Hepatic stellate cell (primary cell): ENCODE measurements around the gene FGF14.
"Not testable (repeated sequence)": the region's sequence is repeated elsewhere in the genome, so short reads cannot be mapped to it uniquely, and the experiment has no call there.

Source experiments
- DNase-seq: peaks from one replicate; pipeline ENCODE4 v3.0.0; 2011; ENCODE audit warnings: low spot score

The FGF14 gene

DNA sequence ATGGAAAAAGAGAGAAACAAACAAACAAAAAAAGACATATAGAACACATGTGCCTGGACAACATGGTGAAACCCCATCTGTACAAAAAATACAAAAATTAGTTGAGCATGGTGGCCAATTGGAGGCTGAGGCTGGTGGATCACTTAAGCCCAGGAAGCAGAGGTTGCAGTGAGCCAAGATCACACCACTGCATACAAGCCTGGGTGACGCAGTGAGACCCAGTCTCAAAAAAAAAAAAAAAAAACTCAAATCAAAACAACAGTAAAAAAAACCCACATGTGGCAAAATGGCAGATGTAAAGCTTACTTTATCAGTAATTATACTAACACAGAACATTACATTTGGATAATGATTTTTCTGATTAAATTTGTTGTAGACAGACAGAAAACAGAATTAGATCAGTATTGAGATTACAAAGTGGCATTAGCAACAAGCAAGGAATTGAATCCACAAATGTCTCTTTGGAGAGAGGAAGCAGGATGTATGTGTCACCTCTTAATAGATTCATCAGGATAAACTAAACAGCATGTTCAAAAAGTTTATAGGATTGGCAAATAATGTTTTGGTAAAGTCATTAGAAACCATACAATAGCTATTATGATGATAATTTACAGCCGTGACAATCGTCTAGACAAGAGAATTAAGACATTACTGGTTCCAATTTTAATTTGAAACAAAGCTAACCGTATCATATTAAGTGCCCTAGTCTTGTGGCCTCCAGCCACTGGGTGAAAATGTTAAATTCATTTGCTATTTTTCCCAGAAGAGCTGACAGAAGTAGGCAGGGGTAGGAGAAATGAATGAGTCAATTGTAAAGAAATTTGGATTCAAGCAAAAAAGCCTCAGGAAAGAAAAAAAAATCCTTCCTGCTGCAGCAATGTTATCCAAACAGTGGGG is 206.0 kb downstream of the FGF14 start:
- no peak for DNase-seq

DNA sequence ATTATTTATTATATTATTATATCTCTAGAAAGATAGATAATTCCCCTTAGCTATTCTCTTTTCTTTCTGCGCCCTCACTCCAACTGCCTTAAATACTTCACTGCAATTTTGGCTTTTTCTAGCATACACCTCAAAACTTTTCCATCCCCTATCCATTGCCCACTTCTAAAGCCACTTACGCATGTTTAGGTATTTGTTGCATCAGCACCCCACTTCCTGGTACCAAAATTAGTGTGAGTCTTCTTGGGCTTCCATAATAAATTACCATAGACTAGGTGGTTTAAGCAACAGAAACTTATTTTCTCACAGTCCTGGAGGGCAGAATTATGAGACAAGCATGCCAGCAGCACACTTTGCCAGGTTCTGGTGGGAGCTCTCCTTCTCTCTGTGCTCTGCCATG is 209.0 kb downstream of the FGF14 start:
- DNase-seq = no peak

DNA sequence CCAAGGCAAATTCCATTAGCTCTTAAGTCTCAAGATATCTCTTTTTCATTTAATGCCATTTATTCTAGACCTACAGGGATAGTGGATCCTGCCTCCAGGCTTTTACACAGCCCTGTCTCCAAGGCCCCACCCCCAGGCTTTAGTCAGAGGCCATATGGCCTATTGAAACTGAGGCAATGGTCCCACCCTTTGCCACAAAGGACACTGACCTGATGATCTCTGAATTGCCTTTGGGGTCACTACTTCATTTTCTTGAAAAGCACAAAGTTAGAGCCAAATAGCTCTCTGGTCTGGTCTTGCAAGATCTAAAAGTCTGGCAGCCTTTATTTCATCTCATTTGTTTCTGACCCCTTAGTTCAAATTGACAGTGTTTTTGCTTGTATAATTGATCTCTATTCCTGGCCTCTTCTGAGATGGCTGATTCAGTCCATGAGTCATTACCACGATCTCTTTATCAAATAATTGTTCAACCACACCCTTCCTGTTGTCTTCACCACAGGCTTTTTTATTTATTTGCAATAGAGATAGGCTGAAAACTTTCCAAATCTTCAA is 209.8 kb downstream of the FGF14 start:
- DNase-seq = peak; percentile 11

DNA sequence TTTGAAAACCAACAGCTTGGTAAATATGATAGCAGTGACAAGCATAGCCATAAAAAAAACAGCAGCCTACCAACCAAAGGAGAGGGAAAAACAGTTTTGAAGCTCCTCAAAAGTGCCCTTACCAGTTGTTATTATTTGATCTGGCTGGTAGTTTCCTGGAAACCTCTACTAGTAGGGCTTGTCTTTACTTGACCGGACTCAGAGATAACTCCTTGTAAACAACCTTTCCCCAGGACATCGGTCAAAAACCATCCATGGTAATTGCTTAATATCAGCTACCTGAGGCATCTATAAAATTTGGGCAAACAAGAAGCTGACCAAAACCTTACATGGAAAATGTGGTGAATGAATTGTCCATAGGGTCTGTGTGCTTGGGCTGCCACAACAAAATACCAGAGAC is 210.9 kb downstream of the FGF14 start:
- DNase-seq = no peak

DNA sequence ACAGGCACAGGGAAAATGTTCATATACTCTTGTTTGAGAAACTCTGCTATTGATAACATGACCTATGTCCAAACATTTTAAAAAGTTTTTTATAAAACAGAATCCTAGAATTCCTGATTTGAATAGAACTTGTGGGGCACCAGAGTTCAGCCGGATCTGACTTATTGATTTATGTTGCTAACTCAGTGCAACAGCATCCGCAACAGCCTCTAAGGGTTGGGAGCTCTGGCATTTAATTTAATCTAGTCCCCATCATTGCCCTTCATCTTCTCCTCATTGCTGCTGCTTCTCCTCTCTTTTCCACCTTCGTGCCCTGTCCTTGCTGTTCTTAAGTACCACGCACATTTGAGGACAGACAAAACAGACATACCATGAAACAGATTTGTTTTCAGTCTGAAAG is 214.5 kb downstream of the FGF14 start:
- DNase-seq = no peak

DNA sequence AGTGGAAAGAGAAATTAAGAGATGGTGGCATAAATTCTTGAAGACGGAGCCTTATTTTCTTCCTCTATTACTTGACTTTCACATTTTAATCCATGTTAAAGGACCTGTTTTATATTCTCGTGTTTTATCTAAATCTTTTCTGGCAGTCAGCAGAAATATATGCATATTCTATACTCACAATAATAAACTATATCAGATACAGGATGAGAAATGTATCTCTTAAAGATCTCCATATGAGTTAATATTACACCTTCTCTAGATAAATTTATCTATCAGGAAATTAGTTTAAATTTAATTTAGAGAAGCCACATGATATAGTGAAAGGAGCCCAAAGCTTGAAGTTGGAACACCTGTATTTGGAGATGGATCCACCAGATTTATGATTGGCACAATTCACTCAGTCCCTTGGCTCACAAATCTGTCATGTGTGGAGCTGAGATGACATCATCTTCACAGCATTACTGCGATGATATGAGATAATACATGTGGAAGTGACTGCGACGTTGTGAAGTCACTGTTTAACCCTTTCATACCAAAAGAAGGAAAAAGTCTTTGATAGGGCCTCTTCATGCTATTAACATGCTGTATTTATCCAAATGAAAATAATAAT is 216.4 kb downstream of the FGF14 start:
- no peak for DNase-seq

DNA sequence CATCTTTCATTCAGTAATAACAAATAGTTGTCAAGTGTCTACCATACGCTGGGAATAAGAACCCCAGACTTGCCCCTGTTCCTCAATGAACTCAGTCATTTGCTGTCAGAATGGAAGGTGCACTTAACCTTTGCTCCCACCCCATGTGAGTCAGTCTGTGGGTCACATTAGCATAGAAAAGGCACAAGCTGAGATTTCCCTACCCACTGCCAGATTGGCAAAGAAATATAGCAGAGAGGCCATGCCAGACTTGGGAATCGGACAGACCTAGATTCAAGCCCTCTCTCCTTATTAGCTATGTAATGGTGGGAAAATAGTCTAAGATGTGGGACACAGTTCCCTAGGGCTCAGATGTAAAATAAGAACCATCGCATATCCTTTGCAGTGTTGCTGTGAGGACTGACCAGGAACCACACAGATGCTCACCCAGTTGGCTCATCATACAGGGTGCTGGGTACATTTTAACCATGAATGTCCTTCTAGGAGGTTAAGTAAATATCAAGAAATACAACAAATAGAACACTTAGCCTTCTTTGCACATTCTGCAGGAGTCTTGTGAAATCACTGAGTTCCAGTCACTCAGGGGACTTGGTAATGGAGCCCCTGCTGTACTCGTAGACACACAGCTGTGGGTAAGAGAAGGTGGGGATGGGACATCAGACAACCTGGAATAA is 218.2 kb downstream of the FGF14 start:
- no peak for DNase-seq

DNA sequence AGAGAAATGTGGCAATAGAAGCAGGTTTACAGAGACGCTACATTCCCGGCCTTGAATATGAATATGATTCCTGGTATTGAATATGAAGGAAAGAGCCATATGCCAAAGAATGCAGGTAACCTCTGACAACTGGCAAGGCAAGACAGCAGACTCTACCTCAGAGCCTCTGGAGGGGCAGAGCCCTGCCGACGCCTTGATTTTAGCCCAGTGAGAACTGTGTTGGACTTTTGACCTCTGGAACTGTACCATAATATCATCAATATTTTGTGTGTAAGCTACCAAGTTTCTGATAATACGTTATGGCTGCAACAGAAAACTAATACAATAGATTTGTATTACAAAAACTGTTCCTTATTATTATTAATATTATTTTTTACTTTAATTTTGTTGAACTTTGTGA is 219.7 kb downstream of the FGF14 start:
- DNase-seq = no peak

DNA sequence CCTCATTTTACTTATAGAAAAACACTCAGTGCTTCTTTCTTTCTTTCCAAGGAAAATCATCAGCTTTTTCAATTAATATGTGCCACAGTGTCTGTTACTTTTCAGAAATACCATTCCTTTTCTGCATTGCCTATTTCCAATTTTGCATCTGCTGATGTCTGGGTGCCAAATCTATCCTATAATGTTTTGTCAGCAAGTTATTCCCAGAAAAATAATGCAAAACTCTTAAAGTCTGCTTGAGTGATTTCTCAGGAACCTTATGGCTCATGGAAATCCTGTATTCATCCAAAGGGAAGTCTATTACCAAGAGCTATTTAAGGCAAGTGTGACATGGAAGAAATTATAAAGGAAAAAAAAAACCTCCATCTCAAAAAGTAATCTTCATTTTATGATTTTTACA is 224.4 kb downstream of the FGF14 start:
- no peak for DNase-seq

DNA sequence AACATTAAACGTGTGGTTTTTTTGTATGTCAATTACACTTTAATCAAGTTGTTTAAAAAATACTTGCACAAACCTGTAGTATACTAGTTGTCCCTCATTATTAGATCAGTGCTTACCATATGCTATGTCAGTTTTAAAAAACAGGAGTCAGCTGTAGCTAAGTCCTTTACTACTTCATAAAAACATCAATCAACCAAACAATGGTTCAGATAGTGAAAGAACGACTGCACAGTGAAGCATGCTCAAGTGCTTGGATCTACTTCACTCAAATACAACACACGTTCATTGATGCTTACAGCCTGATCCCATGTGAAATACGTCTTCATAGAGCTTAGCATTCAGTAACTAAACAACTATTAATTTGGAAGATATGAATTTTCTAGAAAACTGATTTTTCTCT is 225.0 kb downstream of the FGF14 start:
- DNase-seq = no peak

DNA sequence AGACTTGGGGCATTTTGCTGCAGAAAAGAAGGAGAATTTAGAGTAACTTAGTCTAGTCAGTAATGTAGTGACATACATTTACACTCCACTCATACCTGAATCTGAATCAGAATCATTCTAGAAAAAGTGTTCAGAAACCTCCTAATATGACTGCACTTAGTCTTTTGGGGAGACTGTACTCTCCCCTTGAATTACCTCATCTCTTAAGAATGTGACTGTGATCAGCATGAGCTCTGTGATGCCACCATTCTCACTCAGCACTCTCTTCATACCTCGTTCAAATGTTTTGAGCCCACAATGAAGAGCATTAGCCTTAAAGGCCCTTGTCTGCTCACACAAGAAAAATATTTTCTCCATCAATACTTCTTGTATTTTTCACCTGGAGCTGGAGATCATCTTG is 229.4 kb downstream of the FGF14 start:
- no peak for DNase-seq

DNA sequence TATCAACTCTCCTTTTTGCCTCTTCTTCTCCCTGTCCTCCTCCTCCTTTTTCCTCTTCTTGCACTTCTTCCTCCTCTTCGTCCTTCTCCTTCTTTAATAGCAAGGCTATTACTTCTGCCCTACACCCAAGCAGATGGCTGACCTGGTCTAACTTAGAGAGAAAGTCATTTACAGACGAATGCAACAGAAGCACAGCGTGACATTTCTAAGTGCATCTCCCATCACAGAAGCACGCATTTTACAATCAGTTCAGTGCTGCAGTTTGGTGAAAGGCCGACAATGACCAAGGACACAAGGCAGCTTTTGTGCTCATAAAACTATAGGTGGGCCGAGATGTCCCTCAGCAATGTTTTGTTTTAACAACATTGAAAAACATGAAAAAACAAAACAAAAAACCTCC is 231.5 kb downstream of the FGF14 start:
- DNase-seq = no peak

DNA sequence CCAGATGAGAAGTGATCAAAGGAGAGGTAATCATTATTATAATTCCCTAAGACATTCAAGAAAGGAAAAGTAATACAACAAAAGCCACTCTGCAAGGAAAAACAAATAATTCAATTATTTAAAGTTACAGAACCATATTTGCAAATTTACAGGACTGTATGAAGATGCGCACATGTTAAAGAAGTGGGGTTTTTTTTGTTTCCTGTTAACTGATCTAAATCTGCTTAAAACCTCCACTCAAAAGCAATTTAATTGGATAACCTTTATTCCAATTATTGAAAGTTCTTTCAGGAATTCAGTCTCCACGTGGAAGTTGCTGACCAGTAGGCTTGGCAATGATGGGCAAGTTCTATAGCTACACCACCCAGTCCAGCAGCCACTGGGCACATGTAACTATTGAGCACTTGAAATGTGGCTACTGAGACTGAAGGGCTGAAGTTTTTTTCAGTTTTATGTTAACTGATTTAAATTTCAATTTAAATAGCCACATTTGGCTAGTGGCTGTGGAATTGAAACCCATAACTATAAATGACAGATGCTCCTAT is 232.3 kb downstream of the FGF14 start:
- DNase-seq = no peak

DNA sequence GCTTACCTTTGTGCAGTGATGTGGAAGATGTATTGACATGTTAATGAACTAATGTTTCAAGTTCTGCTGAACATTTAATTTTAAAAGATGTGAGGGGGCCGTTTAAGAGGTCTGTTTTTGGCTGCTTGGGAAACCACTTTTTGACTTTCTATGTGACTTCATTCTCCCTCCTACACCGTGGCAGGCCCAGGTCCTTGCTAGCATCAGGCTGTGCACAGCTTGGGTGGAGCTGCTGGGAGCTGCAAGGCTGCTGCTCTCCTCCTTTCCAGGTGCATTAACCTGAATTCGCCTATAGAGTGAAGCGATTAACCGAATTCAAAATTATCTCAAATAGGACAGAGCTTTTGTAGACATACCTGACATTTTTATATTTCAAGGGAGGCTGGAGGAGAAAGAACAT is 249.1 kb downstream of the FGF14 start:
- no peak for DNase-seq

DNA sequence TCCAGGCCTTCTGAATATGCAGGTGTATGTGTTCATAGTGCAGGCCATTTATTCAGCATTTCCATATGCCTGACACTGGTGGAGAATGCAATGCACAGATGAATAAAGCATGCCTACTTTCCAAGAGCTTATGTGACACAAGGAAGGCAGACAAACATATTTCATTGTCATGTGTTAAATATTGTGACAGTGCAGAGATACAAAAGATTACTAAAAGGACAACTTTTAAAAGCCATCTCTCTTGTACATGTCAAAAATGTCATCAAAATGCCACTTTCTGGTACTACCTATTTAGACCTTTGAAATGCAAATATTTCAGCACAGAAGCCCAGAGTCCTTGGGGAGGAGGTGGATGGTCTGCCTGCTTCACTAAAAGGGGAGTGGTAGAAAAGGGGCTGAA is 254.5 kb downstream of the FGF14 start:
- DNase-seq = no peak

DNA sequence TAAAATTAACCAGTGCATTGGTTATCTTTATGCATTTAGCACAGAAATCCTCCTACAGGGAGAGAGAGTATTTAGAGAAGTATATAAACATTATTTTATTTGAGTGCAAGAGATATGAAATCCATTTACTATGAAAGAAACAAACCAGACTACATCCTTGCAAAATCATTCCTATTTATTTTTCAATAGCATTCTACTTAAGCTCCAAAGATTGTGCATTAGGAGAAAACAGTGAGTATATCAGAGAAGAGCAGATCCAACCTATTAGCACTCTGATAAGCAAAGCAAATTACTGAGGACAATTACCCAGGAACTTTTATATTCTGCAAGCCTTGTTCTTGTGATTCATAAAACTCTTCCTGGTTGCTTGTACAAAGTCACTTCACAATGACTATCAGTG is 256.1 kb downstream of the FGF14 start:
- no peak for DNase-seq

DNA sequence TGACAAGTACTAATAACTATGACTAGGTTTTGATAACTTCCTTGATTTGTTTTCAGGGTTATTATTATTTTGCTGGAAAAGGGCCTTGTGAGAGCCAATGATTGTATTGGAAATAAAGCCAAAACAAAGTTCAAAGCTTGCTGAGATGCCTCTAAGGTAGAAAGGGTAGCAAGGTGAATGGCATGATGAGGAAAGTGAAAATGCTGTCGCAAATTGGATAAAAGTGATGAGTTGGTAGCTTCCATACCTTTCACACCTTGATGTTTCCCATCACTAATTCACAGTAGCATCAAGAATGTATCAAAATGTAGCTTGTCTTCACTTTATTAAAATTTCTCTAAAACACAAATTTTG is 259.4 kb downstream of the FGF14 start:
- DNase-seq = no peak

DNA sequence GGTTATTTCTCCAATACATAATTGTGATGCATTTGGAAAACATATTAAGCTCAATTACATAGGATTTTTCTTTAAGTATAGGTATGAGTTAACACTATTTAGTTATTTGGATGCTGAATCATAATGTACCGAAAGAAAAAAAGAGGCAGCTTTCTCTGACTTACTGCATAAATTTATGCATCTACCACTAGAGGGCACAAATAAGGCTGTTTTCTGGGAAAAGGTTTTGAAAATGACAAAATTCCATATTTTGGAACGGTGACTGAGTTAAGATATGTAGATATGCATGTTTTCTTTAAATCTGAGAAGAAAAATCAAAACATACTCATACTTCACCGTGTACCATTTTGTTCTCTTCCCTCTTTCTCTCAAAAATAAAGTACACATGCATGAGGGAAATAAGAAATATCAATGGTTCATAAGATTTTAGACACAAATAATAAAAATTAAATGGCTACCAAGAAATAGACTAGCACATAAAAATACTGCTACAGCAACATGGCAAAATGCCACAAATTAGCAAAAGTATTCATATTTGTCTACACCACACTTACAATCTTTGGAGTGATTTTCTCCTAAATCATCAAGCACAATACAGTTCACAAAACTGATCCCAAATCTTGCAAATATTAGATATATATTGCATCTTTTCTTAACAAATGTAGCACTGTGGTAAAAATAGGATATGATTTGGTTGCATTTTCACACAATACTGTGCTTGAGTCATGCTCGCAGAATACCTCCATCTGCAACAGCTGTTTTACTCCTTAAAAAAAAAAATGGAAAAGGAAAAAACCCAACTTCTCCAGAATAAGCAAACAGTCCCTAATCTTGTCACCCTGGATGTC is 260.0 kb downstream of the FGF14 start:
- DNase-seq = peak; percentile 6

DNA sequence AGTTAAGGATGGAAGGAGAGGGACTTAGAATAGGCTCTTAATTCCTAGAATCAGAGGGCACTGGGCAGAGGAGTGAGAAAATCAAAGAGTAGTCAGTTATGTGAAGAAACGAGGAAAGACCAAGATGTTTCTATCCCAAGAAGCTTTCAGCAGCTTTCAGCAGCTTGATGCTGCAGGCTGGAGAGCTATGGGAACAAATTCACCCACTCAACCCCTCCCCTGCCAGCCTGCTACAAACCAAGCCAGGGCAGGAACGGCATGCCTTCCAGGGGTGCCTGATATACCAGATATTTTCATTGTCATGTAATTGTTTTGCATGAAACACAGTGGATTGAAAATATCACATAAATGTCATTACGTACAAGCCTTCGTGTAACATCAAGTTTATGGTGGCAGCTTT is 262.2 kb downstream of the FGF14 start:
- DNase-seq = no peak

DNA sequence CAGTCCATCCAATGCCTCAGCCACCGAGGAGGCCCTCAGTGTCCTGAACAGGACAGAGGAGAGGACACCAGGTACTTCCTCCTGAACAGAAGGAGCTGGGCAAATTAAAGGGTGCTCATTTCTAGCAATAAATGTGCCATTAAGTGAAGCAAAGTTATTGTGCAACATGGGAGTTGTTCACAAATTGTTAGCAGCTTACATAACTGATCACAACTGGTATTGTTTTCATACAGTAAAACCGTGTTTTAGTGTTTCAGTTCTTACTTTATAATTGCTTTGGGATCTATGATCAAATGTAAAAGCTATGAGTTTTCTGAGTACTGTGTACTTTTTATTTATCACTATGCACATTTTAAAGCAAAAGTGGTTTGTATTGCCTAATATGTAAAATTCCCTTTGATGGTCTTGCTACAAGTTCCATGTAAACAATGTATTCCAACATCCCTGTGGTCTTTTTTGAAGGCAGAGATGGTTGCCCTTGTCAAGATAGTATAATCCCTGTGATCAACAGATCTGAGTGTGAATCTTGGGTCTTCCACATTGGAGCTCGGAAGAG is 263.1 kb downstream of the FGF14 start:
- DNase-seq = no peak

DNA sequence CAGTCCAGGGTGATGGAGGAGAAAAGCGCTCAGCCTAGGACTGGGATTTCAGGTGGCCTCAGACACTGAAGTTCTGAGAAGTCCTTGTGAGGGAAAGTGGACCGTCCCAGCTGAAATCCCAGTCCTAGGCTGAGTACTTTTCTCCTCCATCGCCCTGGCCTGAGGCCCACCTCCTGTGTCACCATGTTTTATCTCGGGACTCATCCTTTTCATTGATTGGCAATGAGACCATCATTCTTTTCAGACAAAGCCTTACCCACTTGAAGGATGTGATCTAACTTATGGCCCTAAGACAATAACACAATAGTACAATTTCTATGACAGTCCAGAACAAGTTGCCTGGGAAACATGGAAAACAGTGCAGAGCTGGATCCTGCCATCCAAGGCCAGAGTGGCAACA is 263.9 kb downstream of the FGF14 start:
- DNase-seq = not testable (repeated sequence)
